PC-3 (cell line): ENCODE results near the gene THSD8. TPM values are rescaled to one million over a fixed set of nuclear protein-coding genes. Genes with fewer than 3 reads are reported as not detected.

Source experiments
- ATAC-seq: fragments of 200-7000 bp; cut with Tn5 transposase; 2 replicates; pipeline ENCODE4 v1.9.1; 2020; ENCODE audit warnings: mild to moderate bottlenecking, moderate library complexity
- BruUV-seq: library from RNA; stranded (reverse); fragments of 400-500 nt; replicated peaks from 2 replicates; lab custom pipeline; 2021; lab: Mats Ljungman, UMichigan
- CTCF ChIA-PET: fragments of 300-600 bp; sonication (Branson Sonifier 250); formaldehyde crosslinking; loops from one replicate; lab custom pipeline; 2022; ENCODE audit warnings: antibody characterized with exemption; lab: Charles Lee
- POLR2A ChIA-PET: fragments of 300-600 bp; sonication (Branson Sonifier 250); formaldehyde crosslinking; loops from one replicate; lab custom pipeline; 2022; ENCODE audit warnings: antibody characterized with exemption; ENCODE audit not compliant: unreplicated experiment; lab: Charles Lee
- DNase-seq: peaks from one replicate; pipeline ENCODE4 v3.0.0-alpha.2; 2015
- H2AFZ ChIP-seq: fragments of 300-600 bp; sonication (generic); 2 replicates; pipeline ENCODE4 v1.6.0; 2016; ENCODE audit warnings: antibody characterized with exemption, low read length
- H3F3A ChIP-seq: fragments of 300-600 bp; sonication (generic); one replicate; pipeline ENCODE4 v1.6.0; 2017; ENCODE audit warnings: antibody characterized with exemption, low read length, control low read depth, mild to moderate bottlenecking; ENCODE audit not compliant: unreplicated experiment
- H3K27ac ChIP-seq: fragments of 300-600 bp; sonication (generic); 2 replicates; pipeline ENCODE4 v1.5.1; 2016; ENCODE audit warnings: mild to moderate bottlenecking, low read length
- H3K27me3 ChIP-seq: fragments of 300-600 bp; sonication (generic); 2 replicates; pipeline ENCODE4 v1.6.1; 2016; ENCODE audit warnings: low read length, mixed read lengths
- H3K36me3 ChIP-seq: fragments of 300-600 bp; sonication (generic); 2 replicates; pipeline ENCODE4 v1.6.1; 2016; ENCODE audit warnings: low read depth, mixed run types, low read length, mixed read lengths
- H3K4me1 ChIP-seq: fragments of 300-600 bp; sonication (generic); 2 replicates; pipeline ENCODE4 v1.5.1; 2016; ENCODE audit warnings: low read length; ENCODE audit not compliant: insufficient read depth
- H3K4me2 ChIP-seq: fragments of 300-600 bp; sonication (generic); 2 replicates; pipeline ENCODE4 v1.6.0; 2016; ENCODE audit warnings: low read length
- H3K4me3 ChIP-seq: fragments of 300-600 bp; sonication (generic); 2 replicates; pipeline ENCODE4 v1.5.1; 2016; ENCODE audit warnings: mild to moderate bottlenecking, low read length, mixed read lengths
- H3K79me2 ChIP-seq: fragments of 300-600 bp; sonication (generic); 2 replicates; pipeline ENCODE4 v1.6.1; 2017; ENCODE audit warnings: low read length, mixed read lengths
- H3K9ac ChIP-seq: fragments of 300-600 bp; sonication (generic); 2 replicates; pipeline ENCODE4 v1.6.0; 2016; ENCODE audit warnings: mild to moderate bottlenecking, low read length
- H3K9me2 ChIP-seq: fragments of 300-600 bp; sonication (generic); replicated peaks from 2 replicates; pipeline ENCODE4 v1.6.1; 2016; ENCODE audit warnings: mixed run types, low read length, mixed read lengths
- H3K9me3 ChIP-seq: fragments of 300-600 bp; sonication (generic); 2 replicates; pipeline ENCODE4 v1.6.1; 2016; ENCODE audit warnings: low read length, mixed read lengths
- H4K20me1 ChIP-seq: fragments of 300-600 bp; sonication (generic); 2 replicates; pipeline ENCODE4 v1.6.1; 2016; ENCODE audit warnings: low read length, mixed read lengths
- CTCF ChIP-seq: fragments of 300-600 bp; sonication (generic); conservative IDR thresholded peaks from 2 replicates; pipeline ENCODE4 v1.5.1; 2017; ENCODE audit warnings: antibody characterized with exemption, low read depth, mild to moderate bottlenecking, low read length
- EZH2 ChIP-seq: fragments of 300-600 bp; sonication (generic); IDR thresholded peaks from one replicate; pipeline ENCODE4 v1.6.1; 2017; ENCODE audit warnings: antibody characterized with exemption, mild to moderate bottlenecking, low read length; ENCODE audit not compliant: unreplicated experiment
- EZH2phosphoT487 ChIP-seq: fragments of 300-600 bp; sonication (generic); IDR thresholded peaks from 2 replicates; pipeline ENCODE4 v1.6.1; 2018; ENCODE audit warnings: mild to moderate bottlenecking, antibody characterized with exemption, low read length, borderline replicate concordance
- intact Hi-C: fragments of 100-400 bp; cut with micrococcal nuclease; formaldehyde crosslinking; loops from 2 replicates; pipeline ENCODE4 v1.9.0; 2023
- total RNA-seq: library from RNA; depleted of rRNA; stranded (reverse); fragments of >200 nt; gene quantifications from 2 replicates; pipeline ENCODE4 v1.2.3, GENCODE V29; 2014

THSD8 gene
- total RNA-seq, 1 experiment from 2014 or later: not detected

GRCh38 chr19:12789098-12789903, 12.6 kb upstream of the THSD8 start:
- Histone ChIP-seq H3K4me1 (peaks cover 61% of the 10 kb centered on the region), H2AFZ (peak overlapping the region; percentile 70)
- ATAC-seq: peak; percentile 0

GRCh38 chr19:12789904-12790619, 11.8 kb upstream of the THSD8 start:
- Histone ChIP-seq H3K9ac (peak overlapping the region; percentile 52), H3K9me3 (no peaks in the 10 kb centered on the region), H3K4me2 (peak overlapping the region; percentile 92), H3K4me1 (peaks cover 58% of the 10 kb centered on the region), H3K36me3 (no peaks in the 10 kb centered on the region), H3K27me3 (no peaks in the 10 kb centered on the region), H2AFZ (peak overlapping the region; percentile 70), H3F3A (peaks cover 12% of the 10 kb centered on the region), H3K4me3 (peak overlapping the region; percentile 90), H3K27ac (peak overlapping the region; percentile 69), H4K20me1 (peaks cover 16% of the 10 kb centered on the region), H3K9me2 (no peaks in the 10 kb centered on the region), H3K79me2 (peaks cover 21% of the 10 kb centered on the region)
- POLR2A ChIA-PET: no interaction called here
- TF ChIP-seq CTCF: no peak
- peak; percentile 90 for TF ChIP-seq EZH2phosphoT487
- DNase-seq (peak; percentile 94), ATAC-seq (peak; percentile 34)
- intact Hi-C loops: no loop called here
- no TSS peak for BruUV-seq
- CTCF ChIA-PET: interaction anchor here (0.5 kb wide), 1 partner anchor 10 kb away, joined by 3 read pairs; no protein-coding TSS in a partner anchor

More at GRCh38 chr19:12789098-12789903, 12.6 kb upstream of the THSD8 start:
- Histone ChIP-seq H3K79me2 (peaks cover 21% of the 10 kb centered on the region), H3K9me2 (no peaks in the 10 kb centered on the region), H3K4me3 (peak overlapping the region; percentile 90), H3F3A (peaks cover 12% of the 10 kb centered on the region), H3K27ac (peak overlapping the region; percentile 69), H3K9ac (peak overlapping the region; percentile 52), H3K4me2 (peak overlapping the region; percentile 92), H3K36me3 (no peaks in the 10 kb centered on the region), H3K9me3 (no peaks in the 10 kb centered on the region), H4K20me1 (peaks cover 16% of the 10 kb centered on the region), H3K27me3 (no peaks in the 10 kb centered on the region)
- POLR2A ChIA-PET: no interaction called here
- CTCF ChIA-PET: interaction anchor here (0.5 to 0.7 kb wide), 2 partner anchors 9 to 11 kb away, joined by 3 to 4 read pairs; no protein-coding TSS in a partner anchor
- TF ChIP-seq EZH2phosphoT487 (no peak), CTCF (no peak), EZH2 (no peak)
- DNase-seq: peak; percentile 25
- BruUV-seq: no TSS peak
- intact Hi-C loops: no loop called here
